ENCODE measurements around the gene CASP8.

Gene CASP8

GRCh38 chr2:201244829-201245228 lies 15.5 kb upstream of the CASP8 start:
- no peak for DNase-seq

- DNase-seq = no peak
Measured at GRCh38 chr2:201246280-201246679, 14.1 kb upstream of the CASP8 start.

GRCh38 chr2:201248288-201248844 lies 12.0 kb upstream of the CASP8 start:
- no peak for DNase-seq

GRCh38 chr2:201249889-201250288 lies 10.4 kb upstream of the CASP8 start:
- DNase-seq = no peak

GRCh38 chr2:201250741-201251140 lies 9.6 kb upstream of the CASP8 start:
- DNase-seq = no peak

GRCh38 chr2:201254081-201254730 lies 6.1 kb upstream of the CASP8 start:
- no peak for DNase-seq

- no peak for DNase-seq
Measured at GRCh38 chr2:201255408-201256033, 4.8 kb upstream of the CASP8 start.

- no peak for DNase-seq
Measured at GRCh38 chr2:201256082-201256481, 4.3 kb upstream of the CASP8 start.

GRCh38 chr2:201257381-201257955 lies 2.9 kb upstream of the CASP8 start:
- no peak for DNase-seq

- DNase-seq = no peak
Measured at GRCh38 chr2:201257956-201258665, 2.2 kb upstream of the CASP8 start.

GRCh38 chr2:201258666-201259615 lies 1.4 kb upstream of the CASP8 start:
- no peak for DNase-seq

- no peak for DNase-seq
Measured at GRCh38 chr2:201261471-201261870, 1.1 kb downstream of the CASP8 start.

- no peak for DNase-seq
Measured at GRCh38 chr2:201261906-201262305, 1.6 kb downstream of the CASP8 start.

GRCh38 chr2:201262718-201263117 lies 2.4 kb downstream of the CASP8 start:
- DNase-seq = no peak

GRCh38 chr2:201263779-201264178 lies 3.4 kb downstream of the CASP8 start:
- DNase-seq = no peak

GRCh38 chr2:201264472-201265173 lies 4.3 kb downstream of the CASP8 start:
- no peak for DNase-seq

GRCh38 chr2:201266629-201267028 lies 6.3 kb downstream of the CASP8 start:
- no peak for DNase-seq

GRCh38 chr2:201267278-201268030 lies 7.1 kb downstream of the CASP8 start:
- no peak for DNase-seq

GRCh38 chr2:201269764-201270163 lies 9.4 kb downstream of the CASP8 start:
- DNase-seq = no peak

- no peak for DNase-seq
Measured at GRCh38 chr2:201270293-201271001, 10.1 kb downstream of the CASP8 start.
